ENCODE results near the gene SPHK1.

The SPHK1 gene

GRCh38 chr17:76385892-76386786 lies 1.7 kb downstream of the SPHK1 start:
- peaks cover 44% of the 10 kb centered on the region for H3K36me3 ChIP-seq (ENCODE audit: control insufficient read depth, insufficient read depth, low read length)
- peaks cover 14% of the 10 kb centered on the region for H3K4me1 ChIP-seq (ENCODE audit: control insufficient read depth, insufficient read depth, low read length, poor library complexity, severe bottlenecking)
- 57 to 67% methylated on average over 47 to 50 of the region's 52 CpGs for WGBS, 2 experiments (ENCODE audit: insufficient coverage in 2 of 2)
- peak overlapping the region; percentile 10 for H3K27ac ChIP-seq (ENCODE audit: low read depth, low read length, severe bottlenecking)
- no peaks in the 10 kb centered on the region for H3K9me3 ChIP-seq (ENCODE audit: control insufficient read depth, low read length)
- H3K4me3 ChIP-seq (ENCODE audit: extremely low read depth, insufficient read depth, low read length, poor library complexity, severe bottlenecking) = peak overlapping the region; percentile 59

GRCh38 chr17:76386966-76387765 lies 2.8 kb downstream of the SPHK1 start:
- Histone ChIP-seq H3K27ac (ENCODE audit: low read depth, low read length, severe bottlenecking) (no peak overlapping the region), H3K4me1 (ENCODE audit: control insufficient read depth, insufficient read depth, low read length, poor library complexity, severe bottlenecking) (peaks cover 9% of the 10 kb centered on the region), H3K36me3 (ENCODE audit: control insufficient read depth, insufficient read depth, low read length) (peaks cover 46% of the 10 kb centered on the region), H3K9me3 (ENCODE audit: control insufficient read depth, low read length) (no peaks in the 10 kb centered on the region), H3K4me3 (ENCODE audit: extremely low read depth, insufficient read depth, low read length, poor library complexity, severe bottlenecking) (no peak overlapping the region)
- 95 to 98% methylated on average over 27 to 28 of the region's 31 CpGs for WGBS, 2 experiments (ENCODE audit: insufficient coverage in 2 of 2)

DNA sequence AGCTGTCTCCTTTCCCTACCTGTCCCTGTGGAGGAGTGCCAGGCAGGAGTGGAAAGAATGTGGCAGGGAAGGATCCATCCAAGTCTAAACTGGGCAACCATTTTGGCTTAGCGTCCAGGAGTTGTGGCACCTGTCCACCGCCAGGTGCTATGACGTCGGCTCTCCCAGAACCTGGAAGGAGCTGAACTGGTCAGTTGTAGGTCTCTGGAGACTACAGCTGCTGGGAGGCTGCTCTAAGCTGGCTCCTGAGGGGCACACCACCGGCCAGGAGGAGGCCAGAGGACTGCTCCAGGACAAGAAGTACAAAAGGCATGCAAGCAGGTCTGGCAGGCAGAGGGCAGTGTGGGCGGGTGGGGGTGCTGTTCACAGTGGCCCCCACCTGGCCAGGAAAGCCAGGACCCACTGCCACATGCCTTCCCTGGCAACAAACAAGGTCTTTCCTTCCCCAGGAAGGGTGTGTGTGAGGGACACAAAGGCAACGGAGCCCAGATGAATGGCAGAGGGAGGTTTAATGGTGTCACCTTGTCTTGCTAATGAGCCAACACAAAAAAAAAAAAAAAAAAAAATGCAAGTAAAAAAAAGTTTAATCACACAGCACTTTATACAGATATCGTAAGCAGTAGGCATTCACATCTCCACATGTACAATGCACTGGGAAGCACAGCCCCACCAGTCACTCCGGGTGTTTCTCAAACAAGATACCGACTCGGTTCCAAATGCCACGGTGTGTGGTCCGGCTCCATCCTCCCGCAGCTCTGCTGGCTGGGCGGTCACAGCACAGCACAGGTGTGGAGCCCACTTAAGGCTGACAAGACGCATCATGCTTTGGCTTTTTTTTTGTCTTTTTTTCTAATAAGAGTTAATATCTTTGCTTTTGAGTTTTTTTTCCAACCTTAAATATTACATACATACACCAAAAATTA lies 4.8 kb downstream of the SPHK1 start:
- Histone ChIP-seq H3K4me1 (ENCODE audit: control insufficient read depth, insufficient read depth, low read length, poor library complexity, severe bottlenecking) (peaks cover 9% of the 10 kb centered on the region), H3K27ac (ENCODE audit: low read depth, low read length, severe bottlenecking) (no peak overlapping the region), H3K9me3 (ENCODE audit: control insufficient read depth, low read length) (no peaks in the 10 kb centered on the region), H3K36me3 (ENCODE audit: control insufficient read depth, insufficient read depth, low read length) (peaks cover 55% of the 10 kb centered on the region), H3K4me3 (ENCODE audit: extremely low read depth, insufficient read depth, low read length, poor library complexity, severe bottlenecking) (no peak overlapping the region)
- 88 to 90% methylated on average over 13 to 14 of the region's 16 CpGs for WGBS, 2 experiments (ENCODE audit: insufficient coverage in 2 of 2)

GRCh38 chr17:76390003-76390421 lies 5.6 kb downstream of the SPHK1 start:
- 80 to 81% methylated on average over 10 to 11 of the region's 11 CpGs for WGBS, 2 experiments (ENCODE audit: insufficient coverage in 2 of 2)

DNA sequence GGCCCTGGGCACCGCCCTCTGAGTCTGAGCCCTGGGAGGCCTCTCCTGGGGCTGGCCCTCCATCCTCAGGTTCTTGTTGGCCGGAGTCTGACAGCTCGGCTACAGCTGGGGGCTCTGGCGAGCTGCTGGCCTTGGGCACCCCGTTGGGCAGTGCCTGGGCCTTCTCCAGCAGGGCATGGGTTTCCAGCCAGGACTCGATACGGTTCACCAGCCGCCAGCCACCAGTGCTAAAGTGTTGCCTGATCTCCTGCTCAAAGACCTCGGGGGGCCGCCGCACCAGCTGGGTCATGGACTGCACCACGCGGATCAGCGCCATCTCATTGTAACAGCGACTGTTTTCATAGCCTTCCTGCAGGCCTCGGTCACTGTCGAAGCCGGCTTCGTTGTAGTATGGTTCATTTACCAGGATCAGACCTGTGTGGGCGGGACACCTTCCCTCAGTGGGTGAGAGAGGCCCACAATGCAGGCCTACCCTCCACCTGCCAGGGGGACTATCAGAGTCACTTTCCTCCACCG lies 6.8 kb downstream of the SPHK1 start:
- 90 to 95% methylated on average over 20 to 21 of the region's 21 CpGs for WGBS, 2 experiments (ENCODE audit: insufficient coverage in 2 of 2)
- Histone ChIP-seq H3K4me1 (ENCODE audit: control insufficient read depth, insufficient read depth, low read length, poor library complexity, severe bottlenecking) (peaks cover 4% of the 10 kb centered on the region), H3K36me3 (ENCODE audit: control insufficient read depth, insufficient read depth, low read length) (peaks cover 65% of the 10 kb centered on the region), H3K9me3 (ENCODE audit: control insufficient read depth, low read length) (no peaks in the 10 kb centered on the region), H3K27ac (ENCODE audit: low read depth, low read length, severe bottlenecking) (no peak overlapping the region), H3K4me3 (ENCODE audit: extremely low read depth, insufficient read depth, low read length, poor library complexity, severe bottlenecking) (no peak overlapping the region)

More at GRCh38 chr17:76390003-76390421, 5.6 kb downstream of the SPHK1 start:
- Histone ChIP-seq H3K27ac (ENCODE audit: low read depth, low read length, severe bottlenecking) (no peak overlapping the region), H3K4me1 (ENCODE audit: control insufficient read depth, insufficient read depth, low read length, poor library complexity, severe bottlenecking) (peaks cover 9% of the 10 kb centered on the region), H3K9me3 (ENCODE audit: control insufficient read depth, low read length) (no peaks in the 10 kb centered on the region), H3K36me3 (ENCODE audit: control insufficient read depth, insufficient read depth, low read length) (peaks cover 57% of the 10 kb centered on the region), H3K4me3 (ENCODE audit: extremely low read depth, insufficient read depth, low read length, poor library complexity, severe bottlenecking) (no peak overlapping the region)

- H3K4me3 ChIP-seq (ENCODE audit: extremely low read depth, insufficient read depth, low read length, poor library complexity, severe bottlenecking) = no peak overlapping the region
- H3K36me3 ChIP-seq (ENCODE audit: control insufficient read depth, insufficient read depth, low read length) = peaks cover 71% of the 10 kb centered on the region
- H3K9me3 ChIP-seq (ENCODE audit: control insufficient read depth, low read length) = no peaks in the 10 kb centered on the region
- no peak overlapping the region for H3K27ac ChIP-seq (ENCODE audit: low read depth, low read length, severe bottlenecking)
- WGBS, 2 experiments (ENCODE audit: insufficient coverage in 2 of 2) = 96 to 98% methylated on average over 8 of the region's 10 CpGs
- no peaks in the 10 kb centered on the region for H3K4me1 ChIP-seq (ENCODE audit: control insufficient read depth, insufficient read depth, low read length, poor library complexity, severe bottlenecking)
Observed at GRCh38 chr17:76394166-76394565, 9.8 kb downstream of the SPHK1 start.

- WGBS, 2 experiments (ENCODE audit: insufficient coverage in 2 of 2) = 97 to 98% methylated on average over 15 of the region's 15 CpGs
- no peak overlapping the region for H3K4me3 ChIP-seq (ENCODE audit: extremely low read depth, insufficient read depth, low read length, poor library complexity, severe bottlenecking)
- no peaks in the 10 kb centered on the region for H3K9me3 ChIP-seq (ENCODE audit: control insufficient read depth, low read length)
- no peak overlapping the region for H3K27ac ChIP-seq (ENCODE audit: low read depth, low read length, severe bottlenecking)
- H3K36me3 ChIP-seq (ENCODE audit: control insufficient read depth, insufficient read depth, low read length) = peaks cover 71% of the 10 kb centered on the region
- H3K4me1 ChIP-seq (ENCODE audit: control insufficient read depth, insufficient read depth, low read length, poor library complexity, severe bottlenecking) = no peaks in the 10 kb centered on the region
Observed at GRCh38 chr17:76395980-76396379, 11.6 kb downstream of the SPHK1 start.

GRCh38 chr17:76397184-76397583 lies 12.8 kb downstream of the SPHK1 start:
- Histone ChIP-seq H3K36me3 (ENCODE audit: control insufficient read depth, insufficient read depth, low read length) (peaks cover 77% of the 10 kb centered on the region), H3K9me3 (ENCODE audit: control insufficient read depth, low read length) (no peaks in the 10 kb centered on the region), H3K4me3 (ENCODE audit: extremely low read depth, insufficient read depth, low read length, poor library complexity, severe bottlenecking) (no peak overlapping the region), H3K27ac (ENCODE audit: low read depth, low read length, severe bottlenecking) (no peak overlapping the region), H3K4me1 (ENCODE audit: control insufficient read depth, insufficient read depth, low read length, poor library complexity, severe bottlenecking) (no peaks in the 10 kb centered on the region)
- WGBS, 2 experiments (ENCODE audit: insufficient coverage in 2 of 2) = 96 to 97% methylated on average over 5 to 6 of the region's 8 CpGs

DNA sequence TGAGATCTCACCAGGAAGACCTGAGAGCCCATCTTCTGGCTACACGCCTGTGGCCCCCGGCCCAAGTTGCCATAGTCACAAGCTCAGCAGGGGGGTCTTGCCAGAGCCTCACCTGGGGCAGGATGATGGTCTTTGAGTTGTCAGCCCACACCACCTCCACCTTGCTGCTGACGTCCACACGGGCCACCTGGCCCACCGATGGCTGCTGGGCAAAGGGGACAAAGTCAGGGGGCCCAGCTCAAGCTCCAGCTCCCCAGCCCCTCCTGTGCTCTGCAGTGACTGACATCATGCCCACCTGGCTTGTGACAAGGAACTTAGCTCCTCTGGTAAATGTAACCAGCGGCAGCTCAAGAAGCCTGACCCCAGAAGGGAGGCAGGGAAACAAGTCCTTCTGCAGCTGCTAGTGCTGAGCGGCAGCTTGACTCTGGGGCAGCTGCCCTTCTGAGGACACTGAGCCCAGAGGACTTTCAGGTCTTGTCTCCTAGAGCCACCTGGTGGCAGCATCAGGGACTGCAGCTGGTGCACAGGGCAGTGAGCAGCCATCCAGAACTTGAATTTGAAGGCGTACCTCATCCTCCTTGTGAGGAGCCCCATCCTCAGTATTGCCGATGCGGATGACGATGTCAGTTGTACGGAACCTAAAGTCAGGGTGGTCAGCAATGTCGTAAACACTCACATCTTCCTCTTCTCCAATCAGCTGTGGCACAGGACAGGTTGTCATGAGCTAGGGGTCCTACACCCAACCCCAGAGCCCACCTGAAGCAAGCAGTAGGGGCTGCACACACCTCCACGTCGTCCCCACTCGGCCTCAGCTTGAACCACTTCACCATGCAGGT lies 13.5 kb downstream of the SPHK1 start:
- Histone ChIP-seq H3K27ac (ENCODE audit: low read depth, low read length, severe bottlenecking) (no peak overlapping the region), H3K9me3 (ENCODE audit: control insufficient read depth, low read length) (no peaks in the 10 kb centered on the region), H3K4me1 (ENCODE audit: control insufficient read depth, insufficient read depth, low read length, poor library complexity, severe bottlenecking) (no peaks in the 10 kb centered on the region), H3K36me3 (ENCODE audit: control insufficient read depth, insufficient read depth, low read length) (peaks cover 84% of the 10 kb centered on the region), H3K4me3 (ENCODE audit: extremely low read depth, insufficient read depth, low read length, poor library complexity, severe bottlenecking) (no peak overlapping the region)
- WGBS, 2 experiments (ENCODE audit: insufficient coverage in 2 of 2) = 76 to 83% methylated on average over 16 of the region's 16 CpGs
